Ascending aorta (tissue), 2 donors: ENCODE results near the gene BRWD1. TPM values are rescaled to one million over a fixed set of nuclear protein-coding genes. Genes with fewer than 3 reads are reported as not detected.

Experiments
- DNase-seq, 2 donors: peaks; one replicate each; pipeline ENCODE4 v3.0.0-alpha.2; 2019; ENCODE audit warnings: low spot score in 2 of 2
- H3K27ac ChIP-seq, 2 donors: fragments of 200-600 bp; sonication (generic); one replicate each; pipeline ENCODE4 v1.5.1; 2016 to 2017; ENCODE audit warnings: mild to moderate bottlenecking in 1 of 2
- H3K27me3 ChIP-seq: fragments of 200-600 bp; sonication (generic); one replicate; pipeline ENCODE4 v1.5.1; 2017
- H3K36me3 ChIP-seq, 2 donors: fragments of 200-600 bp; sonication (generic); one replicate each; pipeline ENCODE4 v1.5.1; 2016
- H3K4me1 ChIP-seq, 2 donors: fragments of 200-600 bp; sonication (generic); one replicate each; pipeline ENCODE4 v1.5.1; 2016 to 2017; ENCODE audit warnings: mild to moderate bottlenecking in 1 of 2
- H3K4me3 ChIP-seq, 2 donors: fragments of 200-600 bp; sonication (generic); one replicate each; pipeline ENCODE4 v1.5.1; 2016 to 2017; ENCODE audit warnings: mild to moderate bottlenecking in 1 of 2
- H3K9me3 ChIP-seq, 2 donors: fragments of 200-600 bp; sonication (generic); one replicate each; pipeline ENCODE4 v1.5.1; 2016
- intact Hi-C: fragments of 100-400 bp; cut with DNase I; formaldehyde crosslinking; loops from one replicate; pipeline ENCODE4 v1.15.1; 2023
- total RNA-seq: library from RNA; depleted of rRNA; stranded (reverse); fragments of >200 nt; gene quantifications from one replicate; pipeline ENCODE4 v1.1.0, GENCODE V29; 2016
- TF ChIP-seq, protein P1 (sequence below), 3 experiments: fragments of 200-600 bp in 2 of 3; fragments of 450-650 bp in 1 of 3; sonication (generic) in 2 of 3; IDR thresholded peaks; one replicate each; pipeline ENCODE4 v1.5.1; 2016 to 2019; ENCODE audit warnings: antibody characterized with exemption in 3 of 3, mild to moderate bottlenecking in 1 of 3, moderate library complexity in 1 of 3

BRWD1 gene
- total RNA-seq, 1 donor from 2014 or later: 15.4 TPM

DNA sequence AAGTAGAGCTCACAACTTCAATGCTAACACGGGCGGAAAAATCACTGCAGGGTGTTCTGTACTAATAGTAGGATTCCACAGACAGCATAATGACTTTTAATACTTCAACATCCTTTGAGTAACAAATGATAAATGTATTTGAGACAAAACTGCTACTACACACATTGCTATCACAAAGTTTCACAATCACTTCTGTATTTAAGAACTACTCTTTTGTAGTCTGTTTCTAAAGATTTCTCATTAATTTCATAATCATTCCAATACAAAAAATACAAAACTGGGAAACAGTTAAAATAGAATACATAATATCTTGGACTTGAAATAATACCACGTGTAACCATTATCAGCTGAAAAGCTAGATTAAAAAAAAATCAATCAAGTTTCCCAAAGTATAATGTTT is 32.8 kb upstream of the BRWD1 start:
- no peak overlapping the region for H3K27ac ChIP-seq
- no peak overlapping the region for H3K4me3 ChIP-seq
- no peak for DNase-seq
- H3K4me1 ChIP-seq: peaks cover 0 to 15% of the 10 kb centered on the region in 2 donors
- H3K36me3 ChIP-seq: peaks cover 16 to 25% of the 10 kb centered on the region in 2 donors
- no peaks in the 10 kb centered on the region for H3K9me3 ChIP-seq
- H3K27me3 ChIP-seq: no peaks in the 10 kb centered on the region
- intact Hi-C loops: no loop called here
- TF ChIP-seq, protein P1, sequence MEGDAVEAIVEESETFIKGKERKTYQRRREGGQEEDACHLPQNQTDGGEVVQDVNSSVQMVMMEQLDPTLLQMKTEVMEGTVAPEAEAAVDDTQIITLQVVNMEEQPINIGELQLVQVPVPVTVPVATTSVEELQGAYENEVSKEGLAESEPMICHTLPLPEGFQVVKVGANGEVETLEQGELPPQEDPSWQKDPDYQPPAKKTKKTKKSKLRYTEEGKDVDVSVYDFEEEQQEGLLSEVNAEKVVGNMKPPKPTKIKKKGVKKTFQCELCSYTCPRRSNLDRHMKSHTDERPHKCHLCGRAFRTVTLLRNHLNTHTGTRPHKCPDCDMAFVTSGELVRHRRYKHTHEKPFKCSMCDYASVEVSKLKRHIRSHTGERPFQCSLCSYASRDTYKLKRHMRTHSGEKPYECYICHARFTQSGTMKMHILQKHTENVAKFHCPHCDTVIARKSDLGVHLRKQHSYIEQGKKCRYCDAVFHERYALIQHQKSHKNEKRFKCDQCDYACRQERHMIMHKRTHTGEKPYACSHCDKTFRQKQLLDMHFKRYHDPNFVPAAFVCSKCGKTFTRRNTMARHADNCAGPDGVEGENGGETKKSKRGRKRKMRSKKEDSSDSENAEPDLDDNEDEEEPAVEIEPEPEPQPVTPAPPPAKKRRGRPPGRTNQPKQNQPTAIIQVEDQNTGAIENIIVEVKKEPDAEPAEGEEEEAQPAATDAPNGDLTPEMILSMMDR (IDR thresholded peaks at IDR 0.05): no peak

DNA sequence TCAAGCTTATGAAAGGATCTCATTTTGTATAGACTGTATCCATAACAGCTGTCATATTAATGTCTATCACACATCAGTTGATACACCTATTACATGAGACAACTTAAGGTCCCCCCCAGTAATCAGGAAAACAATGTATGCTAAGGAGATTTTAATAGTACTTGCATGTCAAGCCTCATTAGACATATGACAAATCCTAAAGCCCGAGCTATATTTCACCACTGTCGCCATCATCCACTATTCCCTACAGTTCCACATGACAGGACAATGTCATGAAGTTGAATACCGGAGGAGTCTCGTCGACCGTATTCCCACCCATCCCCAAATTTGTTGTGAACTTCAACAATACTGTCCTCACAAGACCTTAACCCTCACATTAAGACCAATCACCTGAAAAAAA is 32.0 kb upstream of the BRWD1 start:
- peaks cover 20 to 29% of the 10 kb centered on the region in 2 donors for H3K36me3 ChIP-seq
- TF ChIP-seq, protein P1 (IDR thresholded peaks at IDR 0.05): no peak
- H3K4me3 ChIP-seq: no peak overlapping the region
- no peaks in the 10 kb centered on the region for H3K9me3 ChIP-seq
- DNase-seq: no peak
- H3K27ac ChIP-seq: no peak overlapping the region
- intact Hi-C loops: no loop called here
- H3K27me3 ChIP-seq: no peaks in the 10 kb centered on the region
- peaks cover 0 to 15% of the 10 kb centered on the region in 2 donors for H3K4me1 ChIP-seq

DNA sequence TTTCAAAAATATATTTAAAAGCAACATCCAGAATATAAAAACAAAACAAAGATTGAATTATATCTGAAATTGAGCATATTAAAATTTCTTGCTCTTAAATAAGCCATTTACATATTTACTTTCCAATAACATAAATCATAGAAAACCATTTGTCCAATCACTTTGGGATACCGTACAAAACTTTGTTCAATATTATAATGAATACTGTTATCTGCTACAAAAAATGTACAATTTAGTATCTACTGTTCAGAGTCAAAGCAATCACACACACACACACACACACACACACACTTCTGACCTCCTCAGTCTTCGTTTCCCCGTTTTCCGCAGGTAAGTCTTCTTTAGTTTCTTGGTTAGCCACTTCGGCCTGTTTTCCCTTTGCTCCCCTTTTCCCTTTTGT is 31.4 kb upstream of the BRWD1 start:
- no peak for DNase-seq
- Histone ChIP-seq H3K9me3 (no peaks in the 10 kb centered on the region), H3K27me3 (no peaks in the 10 kb centered on the region), H3K27ac (no peak overlapping the region), H3K36me3 (peaks cover 20 to 29% of the 10 kb centered on the region in 2 donors), H3K4me1 (peaks cover 0 to 14% of the 10 kb centered on the region in 2 donors), H3K4me3 (no peak overlapping the region)
- intact Hi-C loops: no loop called here
- TF ChIP-seq, protein P1 (IDR thresholded peaks at IDR 0.05): no peak

DNA sequence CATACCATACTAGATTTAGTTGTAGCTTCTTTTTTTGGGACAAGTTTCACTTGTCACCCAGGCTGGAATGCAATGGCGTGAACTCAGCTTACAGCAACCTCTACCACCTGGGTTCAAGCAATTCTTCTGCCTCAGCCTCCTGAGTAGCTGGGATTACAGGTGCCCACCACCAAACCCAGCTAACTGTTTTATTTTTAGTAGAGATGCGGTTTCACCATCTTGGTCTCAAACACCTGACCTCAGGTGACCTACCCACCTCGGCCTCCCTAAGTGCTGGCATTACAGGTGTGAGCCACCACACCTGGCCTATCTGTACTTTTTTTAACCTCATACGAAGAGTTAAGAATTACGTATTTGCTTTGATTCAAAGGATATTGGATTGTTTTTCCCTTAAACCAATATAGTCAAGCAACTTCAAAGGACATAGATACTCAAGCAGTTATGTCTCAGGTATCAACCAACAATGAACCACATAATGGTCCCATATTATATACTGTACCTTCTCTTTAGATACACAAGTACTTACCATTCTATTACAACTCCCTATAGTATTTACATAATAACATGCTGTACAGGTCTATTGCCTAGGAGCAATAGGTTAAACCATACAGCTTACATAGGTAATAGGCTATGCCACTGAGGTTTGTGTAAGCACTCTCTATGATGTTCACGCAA is 28.0 kb upstream of the BRWD1 start:
- no peak overlapping the region for H3K4me3 ChIP-seq
- H3K4me1 ChIP-seq: peaks cover 0 to 4% of the 10 kb centered on the region in 2 donors
- H3K27me3 ChIP-seq: no peaks in the 10 kb centered on the region
- no peak overlapping the region for H3K27ac ChIP-seq
- TF ChIP-seq, protein P1 (IDR thresholded peaks at IDR 0.05): no peak
- intact Hi-C loops: no loop called here
- DNase-seq: no peak
- no peaks in the 10 kb centered on the region for H3K9me3 ChIP-seq
- H3K36me3 ChIP-seq: peaks cover 20 to 29% of the 10 kb centered on the region in 2 donors

DNA sequence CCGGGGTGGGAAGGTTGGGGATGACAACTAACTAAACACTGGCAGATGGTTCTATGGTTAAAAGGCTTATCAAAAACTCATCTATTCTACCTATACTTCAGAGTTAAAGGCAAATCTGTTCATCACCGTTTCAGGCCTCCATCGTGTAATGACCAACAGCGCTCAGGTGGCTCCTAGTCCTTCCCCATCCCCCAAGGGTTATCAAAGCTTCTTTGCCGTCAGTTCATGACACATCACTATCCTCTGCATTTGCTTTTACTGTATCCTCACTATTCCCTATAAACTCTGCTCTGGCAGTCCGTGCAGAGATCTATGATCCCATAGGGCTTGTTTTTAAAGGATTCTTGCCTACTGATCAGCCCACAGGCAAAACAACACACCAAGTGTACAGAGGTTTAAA is 27.3 kb upstream of the BRWD1 start:
- Histone ChIP-seq H3K4me1 (no peaks in the 10 kb centered on the region), H3K27ac (no peak overlapping the region), H3K27me3 (no peaks in the 10 kb centered on the region), H3K36me3 (peaks cover 20 to 29% of the 10 kb centered on the region in 2 donors), H3K9me3 (no peaks in the 10 kb centered on the region), H3K4me3 (no peak overlapping the region)
- TF ChIP-seq, protein P1 (IDR thresholded peaks at IDR 0.05): no peak
- DNase-seq: no peak
- intact Hi-C loops: no loop called here
